HG03139 (cell line): Measurements from ENCODE around the gene KLC3.

Experiments used
- ATAC-seq: cut with Tn5 transposase; IDR thresholded peaks from one replicate; pipeline ENCODE4 v1.9.1; 2021; ENCODE audit not compliant: unreplicated experiment

Gene KLC3

DNA sequence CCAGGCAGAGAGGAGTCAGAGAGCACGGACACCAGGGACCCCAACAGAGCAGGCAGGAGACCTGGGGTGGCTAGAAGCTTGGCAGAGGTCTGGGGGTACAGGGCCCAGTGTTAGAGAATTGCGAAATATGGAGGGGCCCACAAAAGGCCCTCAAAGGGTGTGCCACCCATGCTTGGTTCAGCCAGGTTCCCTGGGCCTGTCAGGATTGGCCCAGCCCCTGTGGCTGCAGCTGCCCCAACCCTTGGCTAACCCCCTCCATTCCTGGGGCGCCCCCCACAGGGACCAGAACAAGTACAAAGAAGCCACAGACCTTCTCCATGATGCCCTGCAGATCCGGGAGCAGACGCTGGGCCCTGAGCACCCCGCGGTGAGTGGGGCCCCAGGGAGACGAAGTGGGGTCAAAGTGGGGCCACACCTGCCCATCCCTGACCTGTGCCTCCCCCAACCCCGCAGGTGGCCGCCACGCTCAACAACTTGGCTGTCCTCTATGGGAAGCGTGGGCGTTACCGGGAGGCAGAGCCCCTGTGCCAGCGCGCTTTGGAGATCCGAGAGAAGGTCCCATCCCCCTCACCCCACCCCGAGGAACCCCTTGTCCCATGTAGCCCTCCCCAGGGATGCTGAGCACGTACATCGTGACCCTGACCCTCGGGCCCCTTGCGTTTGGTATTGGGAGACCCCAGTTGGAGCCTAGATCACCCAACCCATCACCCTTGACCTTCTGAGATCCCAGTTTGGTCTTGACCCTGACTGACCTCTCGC, 8.0 kb downstream of the KLC3 start:
- no peak for ATAC-seq

DNA sequence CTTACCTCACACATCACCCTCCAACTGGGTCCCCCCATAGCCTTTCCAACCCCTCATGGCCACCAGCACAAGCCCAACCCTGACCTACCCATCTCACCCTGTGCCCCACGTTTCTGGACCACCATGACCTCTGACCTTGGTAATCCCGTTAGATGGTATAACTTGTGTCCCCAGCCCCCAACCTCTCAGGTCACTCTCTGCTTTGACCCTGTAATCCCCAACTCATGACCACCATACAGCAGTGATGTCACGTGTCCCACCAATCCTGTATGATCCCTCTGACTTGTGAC, 8.5 kb downstream of the KLC3 start:
- no peak for ATAC-seq

DNA sequence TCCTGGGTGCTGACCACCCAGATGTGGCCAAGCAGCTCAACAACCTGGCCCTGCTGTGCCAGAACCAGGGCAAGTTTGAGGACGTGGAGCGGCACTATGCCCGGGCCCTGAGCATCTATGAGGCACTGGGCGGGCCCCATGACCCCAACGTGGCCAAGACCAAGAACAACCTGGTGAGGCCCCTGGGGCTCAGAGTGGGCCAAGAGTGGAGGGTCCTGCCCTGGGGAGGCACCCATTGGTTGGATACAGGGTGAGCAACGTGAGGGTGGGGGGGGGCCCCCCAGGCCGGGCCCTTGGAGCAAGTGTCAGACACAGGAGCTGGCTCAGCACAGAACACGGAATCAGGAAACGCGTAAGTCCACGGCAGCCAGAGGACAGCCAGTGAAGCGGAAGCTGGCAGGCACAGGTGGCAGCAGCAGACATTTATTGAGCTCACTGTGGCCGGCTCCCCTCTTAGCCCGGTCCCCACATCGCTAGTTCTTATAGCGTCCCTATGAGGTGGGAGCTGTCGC, 8.9 kb downstream of the KLC3 start:
- ATAC-seq: no peak

DNA sequence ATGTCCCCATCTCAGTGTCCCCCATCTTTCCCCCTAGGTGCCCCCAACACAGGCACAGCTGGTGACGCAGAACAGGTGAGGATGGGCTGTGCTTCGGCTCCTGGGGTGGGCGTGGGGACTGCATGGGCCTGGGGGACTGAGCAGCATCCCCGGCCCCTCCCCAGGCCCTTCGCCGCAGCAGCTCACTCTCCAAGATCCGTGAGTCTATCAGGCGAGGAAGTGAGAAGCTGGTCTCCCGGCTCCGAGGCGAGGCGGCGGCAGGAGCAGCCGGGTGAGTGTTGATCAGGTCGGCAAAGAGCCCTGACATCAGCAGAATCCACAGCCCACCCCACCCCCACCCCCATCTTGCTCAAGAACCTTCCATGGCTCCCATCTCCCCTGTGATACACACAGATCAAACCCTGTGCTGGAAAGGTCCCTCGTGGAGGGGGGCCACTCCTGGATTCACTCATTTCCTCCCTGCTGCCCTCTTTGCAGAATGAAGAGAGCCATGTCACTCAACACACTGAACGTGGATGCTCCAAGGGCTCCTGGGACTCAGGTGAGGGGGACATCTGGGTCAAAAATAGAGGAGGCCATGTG, 10.0 kb downstream of the KLC3 start:
- no peak for ATAC-seq

DNA sequence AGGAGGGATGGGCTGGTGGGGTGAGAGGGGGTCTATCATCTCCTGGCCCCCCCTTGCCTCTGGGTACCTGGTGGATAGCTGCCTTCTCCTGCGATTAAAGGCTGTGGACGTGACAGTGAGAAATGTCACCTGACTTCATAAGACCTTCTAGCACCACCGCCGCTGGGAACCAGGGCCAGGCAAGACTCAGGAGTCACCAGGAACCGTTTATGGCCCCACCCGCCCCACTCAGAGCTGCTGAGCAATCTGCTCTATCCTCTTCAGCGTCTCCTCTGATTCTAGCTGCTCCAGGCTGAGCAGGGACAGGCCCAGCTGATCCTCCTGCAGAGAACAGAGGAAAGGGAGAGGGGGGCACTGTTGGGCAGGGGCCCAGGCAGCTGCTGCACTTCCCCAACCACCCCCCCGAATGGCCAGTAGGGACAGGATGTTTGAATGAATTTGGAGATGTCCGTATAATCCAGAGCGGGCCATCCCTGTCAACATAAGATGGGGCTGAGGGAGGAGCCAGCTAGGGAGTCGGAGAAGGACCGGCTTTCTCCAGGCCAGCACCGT, 10.9 kb downstream of the KLC3 start:
- no peak for ATAC-seq

DNA sequence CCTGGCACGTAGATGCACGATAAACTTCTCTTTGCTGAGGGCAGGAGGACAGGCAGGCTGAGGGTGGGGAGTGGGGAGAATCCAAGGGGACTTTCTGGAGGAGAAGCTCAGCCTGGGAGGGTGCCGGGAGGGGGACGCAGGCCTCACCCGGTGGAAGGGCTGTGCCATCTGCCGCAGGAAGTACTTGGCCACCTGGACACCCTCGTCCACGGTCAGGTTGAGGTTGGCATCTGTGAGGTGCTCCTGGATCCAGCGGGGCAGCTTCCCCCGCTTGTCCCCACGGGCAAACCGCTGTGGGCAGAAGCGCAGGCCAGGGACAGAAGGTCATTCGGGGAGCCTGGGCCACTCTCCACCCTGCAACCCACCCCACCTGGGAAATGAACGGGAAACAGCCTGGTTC, 11.5 kb downstream of the KLC3 start:
- ATAC-seq: no peak

DNA sequence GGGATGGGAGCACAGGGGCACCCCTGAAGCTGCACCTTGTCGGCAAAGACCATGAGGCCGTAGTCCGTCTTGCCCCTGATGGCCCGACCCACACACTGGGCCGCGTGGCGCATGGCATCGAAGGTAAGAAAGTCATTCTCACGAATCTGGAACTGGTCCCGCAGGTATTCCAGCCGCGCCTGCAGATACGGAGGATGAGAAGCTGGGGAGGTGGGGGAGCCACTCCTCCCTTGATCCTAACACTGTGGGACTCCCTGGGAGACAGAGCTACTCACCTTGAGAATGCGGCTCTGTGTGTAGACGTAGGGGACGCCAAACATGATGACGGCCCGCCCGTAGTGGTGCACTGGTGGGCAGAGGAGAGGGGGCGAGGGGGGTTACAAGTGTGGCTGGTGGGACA, 11.9 kb downstream of the KLC3 start:
- no peak for ATAC-seq

DNA sequence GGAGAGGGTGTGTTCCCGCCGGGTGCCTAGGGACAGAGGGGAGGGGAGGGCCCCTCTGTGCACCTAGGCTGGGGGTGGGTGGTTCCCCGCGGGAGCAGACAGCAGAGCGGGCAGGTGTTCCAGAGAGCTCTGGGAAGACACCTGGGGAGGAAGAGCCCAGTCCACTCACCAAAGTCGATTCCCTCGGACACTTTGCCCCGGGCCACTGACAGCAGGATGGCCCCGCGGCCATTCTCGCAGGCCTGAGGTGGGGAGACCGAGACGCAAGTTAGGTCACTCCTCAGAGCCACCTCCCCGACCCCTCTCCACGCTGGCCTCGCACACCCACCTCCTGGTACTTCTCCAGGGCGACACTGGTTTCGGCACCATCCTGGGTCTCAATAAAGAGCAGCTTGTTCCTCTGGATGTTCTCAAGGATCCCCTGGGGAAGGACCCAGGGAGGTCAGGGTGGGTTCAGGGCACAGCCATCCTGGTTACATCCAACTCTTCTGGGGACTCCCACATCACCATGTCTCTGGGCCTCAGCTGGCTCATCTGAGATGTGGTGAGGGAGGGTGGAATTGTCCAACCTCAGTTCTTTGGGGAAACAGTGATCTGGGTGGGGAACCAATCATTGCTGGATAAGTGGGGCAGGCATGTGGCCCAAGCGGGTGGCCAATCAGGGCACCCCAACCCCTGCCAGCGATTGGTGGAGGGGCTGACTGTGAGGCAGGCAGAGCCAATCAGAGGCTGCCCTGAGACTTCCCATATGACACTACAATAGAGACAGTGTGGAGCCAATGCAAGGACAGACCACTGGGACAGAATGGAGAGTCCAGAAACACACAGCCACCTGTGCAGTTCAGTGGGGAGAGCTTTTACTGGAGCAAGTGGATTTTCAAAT, 12.6 kb downstream of the KLC3 start:
- ATAC-seq: no peak

DNA sequence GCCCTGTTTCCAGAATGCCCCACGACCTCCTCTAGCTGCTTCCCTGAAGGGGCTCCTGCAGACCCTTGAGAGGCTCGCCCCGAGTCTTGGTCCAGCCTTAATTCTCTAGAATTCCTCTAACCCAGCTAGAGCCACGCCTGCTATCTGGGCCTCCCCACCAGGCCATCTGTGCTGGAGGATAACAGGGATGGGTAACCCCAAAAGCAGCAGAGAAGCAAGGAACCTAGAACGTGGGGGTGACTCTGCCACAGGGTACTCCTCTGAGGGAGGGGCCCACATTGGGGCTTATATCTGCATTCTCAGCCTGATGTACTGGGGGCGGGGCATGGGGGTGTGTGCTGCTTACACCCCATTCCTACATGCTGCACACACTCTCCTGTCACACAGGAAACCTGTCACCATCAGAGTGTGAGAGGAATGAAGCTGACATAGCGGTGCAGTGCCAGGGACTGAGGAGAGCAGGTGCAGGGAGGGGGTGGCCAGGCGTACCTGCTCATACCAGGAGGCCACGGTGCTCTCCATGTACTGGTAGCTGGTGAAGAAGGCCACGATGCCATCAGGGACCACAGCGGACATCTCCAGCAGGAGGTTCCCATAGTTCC, 13.8 kb downstream of the KLC3 start:
- no peak for ATAC-seq

DNA sequence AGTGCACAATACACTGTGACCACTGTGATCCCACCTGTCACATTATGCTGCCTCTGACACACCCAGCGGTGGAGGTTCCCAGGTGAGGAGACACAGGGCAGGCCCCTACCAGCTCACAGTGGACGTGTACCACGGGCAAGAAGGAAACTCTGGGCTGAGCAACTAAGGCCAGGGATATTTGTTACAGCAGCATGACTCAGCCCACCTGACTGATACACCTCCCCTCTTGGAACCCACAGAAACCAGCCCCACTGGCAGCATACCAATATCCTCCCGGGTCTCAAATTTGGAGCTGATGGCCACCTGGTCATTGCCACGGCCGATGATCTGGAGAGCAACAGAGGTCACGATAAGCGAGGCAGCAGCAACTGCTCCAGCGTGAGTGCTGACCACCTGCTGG, 14.9 kb downstream of the KLC3 start:
- no peak for ATAC-seq

DNA sequence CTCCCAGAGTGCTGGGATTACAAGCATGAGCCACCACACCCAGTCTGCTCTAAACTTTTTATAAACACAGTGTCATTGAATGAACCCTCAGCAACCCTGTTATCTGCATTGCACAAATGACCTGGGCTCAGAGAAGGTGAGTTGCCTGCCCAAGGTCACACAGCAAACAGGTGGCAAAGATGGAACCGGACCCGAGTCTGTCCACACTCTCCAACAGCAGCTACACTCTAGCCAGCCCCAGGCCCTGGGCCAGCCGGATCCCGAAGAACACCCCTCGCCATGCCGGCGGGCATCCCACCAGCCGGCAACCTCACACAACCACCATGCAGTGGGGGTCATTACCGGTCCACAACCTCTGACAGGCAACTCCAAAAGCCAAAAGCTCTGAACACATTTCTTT, 15.4 kb downstream of the KLC3 start:
- ATAC-seq: no peak

DNA sequence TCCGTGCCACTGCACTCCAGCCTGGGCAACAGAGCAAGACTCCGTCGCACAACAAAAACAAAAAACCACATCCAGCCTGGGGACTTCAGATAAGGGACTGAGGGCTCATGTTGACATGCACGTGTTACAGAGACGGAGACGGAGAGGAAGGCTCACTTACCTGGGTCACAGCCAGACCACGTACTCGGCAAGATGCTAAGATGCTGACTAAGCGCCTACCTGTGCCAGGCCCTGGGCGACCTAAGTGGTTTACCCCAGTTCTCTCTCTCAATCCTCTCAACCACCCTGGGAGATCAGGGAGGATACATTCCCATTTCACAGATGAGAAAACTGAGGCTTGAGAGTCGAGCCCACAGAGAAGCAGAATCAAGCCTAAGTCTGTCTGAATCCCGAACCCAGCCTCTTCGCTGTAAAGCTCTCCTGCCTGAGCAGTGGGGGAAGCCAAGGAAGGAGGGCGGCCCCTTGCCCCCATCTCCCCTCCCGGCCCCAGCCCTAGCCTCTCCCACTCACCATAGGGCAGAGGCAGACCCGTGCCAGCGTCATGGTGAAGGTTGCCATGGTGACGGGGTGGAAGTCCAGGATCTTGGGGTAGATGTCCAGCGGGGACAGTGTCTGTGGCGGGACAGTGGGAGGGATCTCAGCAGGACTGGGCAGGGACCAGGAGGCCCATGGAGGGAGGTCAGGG, 16.4 kb downstream of the KLC3 start:
- no peak for ATAC-seq

DNA sequence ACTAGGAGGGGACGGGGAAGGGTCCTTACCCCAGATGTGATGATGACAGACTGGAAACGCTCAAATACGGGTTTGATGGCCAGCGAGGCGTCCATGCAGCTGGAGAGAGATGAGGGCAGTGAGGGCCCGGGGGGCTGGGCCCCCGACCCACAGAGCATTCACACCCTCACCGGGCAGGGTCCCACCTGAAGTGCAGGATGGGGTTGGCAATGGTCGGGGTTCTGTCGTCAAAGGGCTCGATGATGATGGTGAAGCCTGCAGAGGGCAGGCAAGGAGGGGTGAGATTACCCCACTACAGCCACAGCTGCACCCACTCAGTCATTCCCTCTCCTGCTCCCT, 16.9 kb downstream of the KLC3 start:
- ATAC-seq: no peak

DNA sequence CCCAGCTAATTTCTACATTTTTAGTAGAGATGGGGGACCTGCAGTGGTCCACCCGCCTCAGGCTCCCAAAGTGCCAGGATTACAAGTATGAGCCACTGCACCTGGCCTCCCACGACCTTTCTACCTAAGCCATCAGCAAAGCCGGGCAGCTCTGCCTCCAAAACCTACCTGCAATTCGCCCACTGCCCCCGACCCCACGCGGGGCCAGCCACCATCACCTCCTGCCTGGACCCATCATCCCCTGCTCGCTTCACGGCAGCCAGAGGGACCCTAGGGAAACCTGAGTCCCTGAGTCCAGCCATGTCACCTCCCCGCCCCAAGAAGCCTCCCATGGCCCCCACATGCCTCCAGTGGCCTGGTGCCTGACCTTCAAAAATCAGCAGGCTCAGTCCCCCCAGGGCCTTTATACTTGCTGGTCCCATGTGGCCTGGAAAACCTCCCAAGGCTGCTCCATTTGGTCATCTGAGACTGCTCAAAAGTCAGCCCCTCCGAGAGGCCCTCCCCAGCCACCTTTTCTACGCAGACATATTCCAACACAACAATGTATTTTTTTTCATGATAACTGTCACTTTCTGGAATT, 17.8 kb downstream of the KLC3 start:
- ATAC-seq: no peak

DNA sequence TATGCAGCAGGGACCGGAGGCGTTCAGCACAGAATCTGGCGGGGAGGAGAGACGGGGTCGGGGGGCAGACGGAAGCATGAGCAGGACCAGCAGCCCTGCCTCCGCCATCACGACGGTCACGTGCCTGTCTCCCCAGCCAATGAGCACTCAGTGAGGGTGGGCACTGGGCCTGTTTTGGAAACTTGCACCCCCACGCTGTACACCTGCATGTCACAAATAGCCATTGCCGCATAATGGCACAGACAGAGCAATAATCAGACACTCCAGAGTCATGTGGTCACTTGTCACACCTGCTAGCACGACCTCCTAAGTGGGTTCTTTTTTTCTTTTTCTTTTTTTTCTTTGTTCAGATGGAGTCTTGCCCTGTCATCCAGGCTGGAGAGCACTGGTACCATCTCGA, 21.1 kb downstream of the KLC3 start:
- ATAC-seq: no peak

DNA sequence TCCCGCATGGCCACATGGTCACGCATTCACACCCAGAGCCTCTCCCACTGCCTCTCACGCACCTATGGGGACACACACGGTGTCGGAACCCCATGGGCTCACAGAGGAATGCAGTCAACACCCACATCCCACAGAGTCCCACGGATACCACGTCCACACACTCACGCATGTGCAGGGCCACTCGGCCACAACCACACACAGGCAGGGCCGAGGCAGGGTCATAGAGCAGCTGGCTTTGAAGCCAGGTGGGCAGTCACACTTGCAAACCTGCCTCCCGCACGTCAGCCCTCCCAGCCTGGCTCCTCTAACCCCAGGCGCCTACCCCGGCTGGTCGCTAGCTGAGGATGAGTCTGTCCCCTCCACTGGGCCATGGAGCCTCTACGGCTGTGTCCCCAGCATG, 21.7 kb downstream of the KLC3 start:
- no peak for ATAC-seq

DNA sequence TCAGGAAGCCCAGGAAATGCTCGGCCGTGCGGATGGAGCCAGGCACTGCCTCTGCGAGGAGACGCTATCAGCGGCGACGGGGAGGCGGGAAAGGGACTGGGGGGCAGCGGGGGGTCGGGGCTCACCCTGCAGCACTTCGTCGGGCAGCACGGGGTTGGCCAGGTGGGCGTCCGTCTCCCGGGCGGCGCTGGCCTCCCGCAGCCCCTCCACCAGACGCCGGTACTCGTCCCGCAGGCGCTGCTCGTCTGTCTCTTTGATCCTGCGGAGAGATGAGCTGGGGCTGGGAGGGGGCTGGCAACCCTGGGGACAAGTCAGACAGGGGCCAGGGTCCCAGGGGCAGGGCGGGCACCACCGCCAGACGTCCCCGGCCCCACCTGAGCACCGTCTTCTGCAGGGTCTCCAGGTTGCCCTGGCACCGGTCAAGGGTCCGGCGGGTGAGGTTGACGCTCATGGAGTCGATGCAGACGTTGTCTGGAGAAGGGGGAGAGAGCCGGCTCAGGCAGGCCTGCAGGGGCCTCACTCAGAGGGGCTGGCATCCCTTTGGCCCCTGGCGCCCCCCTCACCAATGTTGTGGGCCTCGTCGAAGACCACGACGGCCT, 23.4 kb downstream of the KLC3 start:
- no peak for ATAC-seq

DNA sequence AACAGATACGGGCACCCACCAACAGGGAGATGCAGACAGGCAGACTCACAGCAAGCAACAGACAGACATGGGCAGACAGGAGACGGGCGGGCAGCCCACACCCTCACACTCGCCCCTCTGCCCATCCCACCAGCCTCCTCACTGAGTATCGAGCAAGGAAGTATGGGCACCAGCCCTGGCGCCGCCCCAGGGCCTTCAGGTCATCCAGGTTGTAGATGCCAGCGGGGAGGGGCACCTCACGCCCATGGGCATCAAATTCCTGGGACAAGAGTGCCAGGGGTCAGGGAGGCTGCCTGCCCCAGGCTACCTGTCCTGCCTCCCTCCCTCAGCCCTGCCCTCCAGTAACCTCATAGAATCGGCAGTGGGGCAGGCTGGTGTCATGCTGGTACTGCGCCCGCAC, 24.1 kb downstream of the KLC3 start:
- ATAC-seq: no peak

DNA sequence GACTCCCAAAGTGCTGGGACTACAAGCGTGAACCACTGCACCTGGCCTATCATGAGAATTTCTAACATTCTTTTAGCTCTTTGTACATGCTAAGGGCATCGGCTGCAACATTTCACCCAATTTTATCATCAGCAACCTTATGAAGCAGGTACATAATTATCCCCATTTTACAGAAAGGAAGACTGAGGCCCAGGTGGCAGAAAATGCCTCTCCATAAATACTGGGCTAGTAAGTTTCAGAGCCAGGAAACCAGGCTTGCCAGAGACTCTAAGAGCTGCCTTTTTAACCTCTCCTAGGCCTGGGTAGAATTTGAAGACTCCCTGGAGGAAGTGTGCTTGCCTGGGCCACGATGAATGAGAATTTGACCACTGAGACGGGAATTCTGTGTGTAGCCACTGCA, 27.6 kb downstream of the KLC3 start:
- no peak for ATAC-seq

DNA sequence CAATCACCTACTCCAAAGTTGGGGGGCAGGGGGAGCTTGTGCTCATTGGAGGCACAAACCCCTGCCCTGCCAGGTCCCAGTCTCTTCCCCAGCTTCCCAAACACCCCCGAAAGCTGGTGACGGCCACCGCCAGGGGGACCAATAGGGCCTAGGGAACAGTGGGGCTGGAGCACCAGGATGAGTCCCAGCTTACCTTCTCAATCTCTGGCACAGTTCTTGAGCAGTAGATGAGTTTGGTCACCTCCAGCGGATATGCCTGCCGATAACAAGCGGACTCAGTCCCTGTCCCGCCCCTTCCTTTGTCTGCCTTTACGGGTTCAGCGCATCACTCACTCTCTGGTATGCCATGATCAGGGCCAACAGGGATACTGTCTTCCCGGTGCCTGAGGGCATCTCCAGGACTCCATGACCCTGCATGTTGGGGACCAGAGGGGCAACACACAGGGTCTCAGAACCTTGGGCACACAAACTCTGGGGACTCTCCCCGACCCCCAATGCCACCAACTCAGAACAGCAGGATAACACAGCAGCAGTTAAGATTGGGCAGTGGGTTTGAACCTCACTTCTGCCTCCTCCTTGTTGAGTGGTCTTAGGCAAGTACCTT, 28.3 kb downstream of the KLC3 start:
- no peak for ATAC-seq
